ENCODE measurements around the gene NKX6-2. TPM values are rescaled to one million over a fixed set of nuclear protein-coding genes. Genes with fewer than 3 reads are reported as not detected.
"Not testable (repeated sequence)": the region's sequence is repeated elsewhere in the genome, so short reads cannot be mapped to it uniquely, and the experiment has no call there.

The NKX6-2 gene
- total RNA-seq, 1 donor from 2014 or later, result 2.6 TPM

GRCh38 chr10:132774902-132775863, 10.8 kb downstream of the NKX6-2 start:
- H3K4me3 ChIP-seq (ENCODE audit: low read depth, low read length), result no peak overlapping the region
- no peaks in the 10 kb centered on the region for H3K36me3 ChIP-seq (ENCODE audit: control insufficient read depth, insufficient read depth, low read length)
- H3K27me3 ChIP-seq (ENCODE audit: control insufficient read depth, insufficient read depth, low read length), result peaks cover 4% of the 10 kb centered on the region
- DNase-seq (ENCODE audit: low read depth), result no peak
- TF ChIP-seq CTCF (IDR thresholded peaks at IDR 0.05; ENCODE audit: insufficient read depth, low read length, poor library complexity, severe bottlenecking), result no peak

DNA sequence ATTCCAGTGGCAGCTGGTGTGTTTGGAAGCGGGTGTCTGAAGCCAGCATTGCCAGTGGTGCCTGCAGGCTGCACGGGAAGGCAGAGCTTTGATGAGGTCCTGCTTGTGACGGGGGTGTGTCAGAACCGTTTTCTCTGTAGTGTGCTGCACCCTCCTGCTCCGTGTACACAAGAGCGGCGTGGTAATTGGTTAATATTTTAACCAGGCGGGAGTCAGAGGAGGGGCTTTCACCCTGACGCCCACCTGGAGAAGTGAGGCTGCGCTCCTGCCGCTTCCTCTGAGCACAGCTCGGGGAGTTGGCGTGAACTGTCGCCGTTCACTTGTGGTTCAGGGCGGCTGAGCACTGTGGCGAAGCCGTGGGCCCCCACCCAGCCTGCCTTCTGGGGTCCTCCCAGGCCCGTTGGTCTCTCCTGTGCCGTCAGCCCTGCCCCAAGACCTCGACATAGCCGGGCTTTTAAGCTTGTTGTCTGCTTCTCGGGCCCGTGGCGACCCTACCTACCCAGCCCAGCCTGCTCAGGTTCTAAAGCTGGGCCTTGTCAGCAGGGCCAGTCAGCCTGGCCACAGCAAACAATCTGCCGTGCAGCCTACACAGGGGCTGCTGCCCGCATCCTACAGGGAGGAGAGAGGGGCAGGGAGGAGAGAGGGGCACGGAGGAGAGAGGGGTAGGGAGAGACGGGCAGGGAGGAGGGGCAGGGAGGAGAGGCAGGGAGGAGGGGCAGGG, 11.6 kb downstream of the NKX6-2 start:
- H3K36me3 ChIP-seq (ENCODE audit: control insufficient read depth, insufficient read depth, low read length), result no peaks in the 10 kb centered on the region
- peaks cover 3% of the 10 kb centered on the region for H3K27me3 ChIP-seq (ENCODE audit: control insufficient read depth, insufficient read depth, low read length)
- no peak for DNase-seq (ENCODE audit: low read depth)
- no peak for TF ChIP-seq CTCF (IDR thresholded peaks at IDR 0.05; ENCODE audit: insufficient read depth, low read length, poor library complexity, severe bottlenecking)
- no peak overlapping the region for H3K4me3 ChIP-seq (ENCODE audit: low read depth, low read length)

GRCh38 chr10:132772816-132773215, 13.1 kb downstream of the NKX6-2 start:
- not testable (repeated sequence) for H3K36me3 ChIP-seq (ENCODE audit: control insufficient read depth, insufficient read depth, low read length); H3K27me3 ChIP-seq (ENCODE audit: control insufficient read depth, insufficient read depth, low read length); H3K4me3 ChIP-seq (ENCODE audit: low read depth, low read length); DNase-seq (ENCODE audit: low read depth)

GRCh38 chr10:132770061-132771021, 15.6 kb downstream of the NKX6-2 start:
- no peak for DNase-seq (ENCODE audit: low read depth)
- no peaks in the 10 kb centered on the region for H3K27me3 ChIP-seq (ENCODE audit: control insufficient read depth, insufficient read depth, low read length)
- no peak for TF ChIP-seq CTCF (IDR thresholded peaks at IDR 0.05; ENCODE audit: insufficient read depth, low read length, poor library complexity, severe bottlenecking)
- H3K4me3 ChIP-seq (ENCODE audit: low read depth, low read length), result no peak overlapping the region
- no peaks in the 10 kb centered on the region for H3K36me3 ChIP-seq (ENCODE audit: control insufficient read depth, insufficient read depth, low read length)

GRCh38 chr10:132768346-132769248, 17.4 kb downstream of the NKX6-2 start:
- no peaks in the 10 kb centered on the region for H3K36me3 ChIP-seq (ENCODE audit: control insufficient read depth, insufficient read depth, low read length)
- DNase-seq (ENCODE audit: low read depth), result no peak
- H3K4me3 ChIP-seq (ENCODE audit: low read depth, low read length), result no peak overlapping the region
- H3K27me3 ChIP-seq (ENCODE audit: control insufficient read depth, insufficient read depth, low read length), result no peaks in the 10 kb centered on the region
- no peak for TF ChIP-seq CTCF (IDR thresholded peaks at IDR 0.05; ENCODE audit: insufficient read depth, low read length, poor library complexity, severe bottlenecking)

All from kidney epithelial cell (primary cell).